ENCODE data around the gene PCGF3. TPM values are rescaled to one million over a fixed set of nuclear protein-coding genes. Genes with fewer than 3 reads are reported as not detected.

Gene PCGF3, protein sequence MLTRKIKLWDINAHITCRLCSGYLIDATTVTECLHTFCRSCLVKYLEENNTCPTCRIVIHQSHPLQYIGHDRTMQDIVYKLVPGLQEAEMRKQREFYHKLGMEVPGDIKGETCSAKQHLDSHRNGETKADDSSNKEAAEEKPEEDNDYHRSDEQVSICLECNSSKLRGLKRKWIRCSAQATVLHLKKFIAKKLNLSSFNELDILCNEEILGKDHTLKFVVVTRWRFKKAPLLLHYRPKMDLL
- total RNA-seq (2014; rRNA removed; shearing (Covaris generic)) (26.0 and 36.9 TPM in 2 replicates), polyA plus RNA-seq (2016; fragmentation: Nextera tagmentation; extraction: Ambion mirVana) (21.0 TPM in 2 replicates)

DNA sequence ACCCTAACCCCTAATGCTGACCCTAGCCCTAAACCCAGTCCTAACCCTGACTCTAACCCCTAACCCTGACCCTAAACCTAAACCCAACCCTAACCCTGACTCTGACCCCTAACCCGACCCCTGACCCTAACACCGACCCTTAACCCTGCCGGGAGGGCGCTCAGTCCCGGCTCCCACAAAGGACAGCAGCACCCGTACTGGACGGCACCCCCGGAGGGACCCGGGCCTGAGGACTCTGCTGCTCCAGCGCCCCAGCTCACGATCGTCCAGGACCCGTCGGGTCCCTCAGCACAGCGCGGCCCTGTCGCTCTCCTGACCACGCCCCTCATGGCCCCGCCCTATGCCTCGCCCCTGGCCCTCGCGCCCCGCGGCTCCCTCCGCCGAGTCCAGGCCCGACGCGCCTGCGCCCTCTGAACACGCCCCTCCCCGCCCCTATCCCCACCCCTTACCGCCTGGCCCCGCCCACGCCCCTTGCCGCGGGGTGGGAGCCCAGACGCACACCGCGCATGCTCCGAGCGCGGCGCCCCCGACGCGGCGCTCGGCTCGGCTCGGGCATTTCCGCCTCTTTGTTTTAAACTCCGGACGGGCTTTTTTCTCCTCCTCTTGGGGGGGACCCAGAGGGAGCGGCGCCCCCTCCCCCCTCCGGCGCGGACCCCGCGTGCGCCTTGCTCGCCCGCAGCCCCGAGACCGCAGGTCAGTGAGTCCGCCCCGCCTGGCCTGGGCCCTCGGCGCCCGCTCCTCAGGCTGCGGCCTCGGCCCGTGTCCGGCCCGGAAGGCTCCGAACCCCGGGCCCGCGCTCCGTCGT lies at the start of gene PCGF3:
Gene PCGF3, plus strand, starts transcription at position 555 of the 805 bp plus-strand sequence. CDS start 27,849 bp downstream, outside the sequence.
- Histone ChIP-seq H3K36me3 (ENCODE audit: low read depth) (no peaks in the 10 kb centered on the region), H3K9me2 (ENCODE audit: insufficient read depth) (no peaks in the 10 kb centered on the region), H3K79me2 (ENCODE audit: insufficient read depth) (peaks cover 49% of the 10 kb centered on the region), H3K9ac (peak within 1 kb of the TSS; percentile 99), H4K20me1 (ENCODE audit: insufficient read depth) (peaks cover 3% of the 10 kb centered on the region; the same call in 1 of the 2 replicates), H3K4me3 (peak within 1 kb of the TSS; percentile 88), H3K27ac (peak within 1 kb of the TSS; percentile 54), H3F3A (ENCODE audit: insufficient read depth) (0 out of 2 replicates have a peak, but pooled peaks cover 4% of the 10 kb centered on the region), H3K4me2 (ENCODE audit: unreplicated experiment) (peak within 1 kb of the TSS; percentile 81), H3K4me1 (ENCODE audit: insufficient read depth) (peaks cover 7% of the 10 kb centered on the region; the same call in 1 of the 2 replicates), H3K9me3 (ENCODE audit: low read depth) (no peaks in the 10 kb centered on the region), H2AFZ (peak within 1 kb of the TSS; percentile 85), H3K27me3 (replicated peaks; ENCODE audit: insufficient read depth) (no peaks in the 10 kb centered on the region)
- in situ Hi-C loops (cut with MboI), result no loop called here
- TF ChIP-seq EZH2 (IDR thresholded peaks at IDR 0.05; ENCODE audit: insufficient read depth, poor library complexity, severe bottlenecking), result no peak
- TF ChIP-seq EZH2phosphoT487 (IDR thresholded peaks at IDR 0.05; ENCODE audit: insufficient read depth, low read depth), result no peak
- DNase-seq, result peak; percentile 99
- 1% methylated on average over 35 to 76 of the region's 82 CpGs for WGBS, 2 experiments (ENCODE audit: low coverage in 1 of 2, low lambda C conversion rate in 2 of 2, missing lambda C conversion rate in 2 of 2)

DNA sequence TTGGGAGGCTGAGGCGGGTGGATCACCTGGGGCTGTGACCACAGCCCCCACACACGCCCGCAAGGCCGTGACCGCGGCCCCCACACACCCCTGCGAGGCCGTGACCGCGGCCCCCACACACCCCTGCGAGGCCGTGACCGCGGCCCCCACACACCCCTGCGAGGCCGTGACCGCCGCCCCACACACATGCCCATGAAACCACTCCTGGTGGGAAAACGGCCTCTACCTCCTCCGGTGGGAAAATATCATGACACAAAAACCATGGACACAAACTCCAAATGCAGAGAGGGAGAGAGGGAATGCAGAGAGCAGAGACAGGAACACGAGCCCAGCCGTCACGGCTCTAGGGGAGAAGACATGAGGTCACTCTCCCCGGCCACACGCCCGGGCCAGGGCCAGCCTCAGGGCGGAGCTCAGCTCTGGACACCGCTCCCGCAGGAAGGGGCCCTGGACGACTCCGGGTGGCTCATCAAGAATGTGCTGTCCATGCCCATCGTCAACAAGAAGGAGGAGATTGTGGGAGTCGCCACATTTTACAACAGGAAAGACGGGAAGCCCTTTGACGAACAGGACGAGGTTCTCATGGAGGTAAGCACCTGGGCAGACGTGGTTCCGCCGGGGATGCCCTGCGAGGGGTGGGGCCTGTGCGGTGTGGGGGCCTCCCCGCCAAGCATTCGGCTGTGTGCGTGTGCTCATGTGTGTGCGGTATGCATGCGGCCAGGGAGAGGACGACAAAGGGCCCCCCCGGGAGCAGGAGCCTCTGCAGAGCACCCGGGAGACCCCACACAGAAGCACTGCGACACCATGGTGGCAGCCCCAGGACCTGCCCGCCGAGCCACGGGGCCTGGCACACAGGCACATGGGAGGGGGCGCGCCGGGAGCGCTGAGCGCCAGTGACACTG lies 48.9 kb upstream of the PCGF3 start:
- Histone ChIP-seq H2AFZ (no peak overlapping the region), H3K27ac (no peak overlapping the region), H3K9ac (no peak overlapping the region), H3K79me2 (ENCODE audit: insufficient read depth) (no peaks in the 10 kb centered on the region), H3K4me2 (ENCODE audit: unreplicated experiment) (no peak overlapping the region), H3K9me3 (ENCODE audit: low read depth) (no peaks in the 10 kb centered on the region), H3K4me1 (ENCODE audit: insufficient read depth) (no peaks in the 10 kb centered on the region), H3K9me2 (ENCODE audit: insufficient read depth) (no peaks in the 10 kb centered on the region), H3F3A (ENCODE audit: insufficient read depth) (no peaks in the 10 kb centered on the region), H3K4me3 (no peak overlapping the region), H4K20me1 (ENCODE audit: insufficient read depth) (no peaks in the 10 kb centered on the region), H3K36me3 (ENCODE audit: low read depth) (no peaks in the 10 kb centered on the region), H3K27me3 (replicated peaks; ENCODE audit: insufficient read depth) (no peaks in the 10 kb centered on the region)
- in situ Hi-C loops (cut with MboI), result no loop called here
- 70 to 71% methylated on average over 36 to 58 of the region's 58 CpGs for WGBS, 2 experiments (ENCODE audit: low coverage in 1 of 2, low lambda C conversion rate in 2 of 2, missing lambda C conversion rate in 2 of 2)
- peak; percentile 30 for DNase-seq
- TF ChIP-seq EZH2phosphoT487 (IDR thresholded peaks at IDR 0.05; ENCODE audit: insufficient read depth, low read depth) (no peak), EZH2 (IDR thresholded peaks at IDR 0.05; ENCODE audit: insufficient read depth, poor library complexity, severe bottlenecking) (no peak)

DNA sequence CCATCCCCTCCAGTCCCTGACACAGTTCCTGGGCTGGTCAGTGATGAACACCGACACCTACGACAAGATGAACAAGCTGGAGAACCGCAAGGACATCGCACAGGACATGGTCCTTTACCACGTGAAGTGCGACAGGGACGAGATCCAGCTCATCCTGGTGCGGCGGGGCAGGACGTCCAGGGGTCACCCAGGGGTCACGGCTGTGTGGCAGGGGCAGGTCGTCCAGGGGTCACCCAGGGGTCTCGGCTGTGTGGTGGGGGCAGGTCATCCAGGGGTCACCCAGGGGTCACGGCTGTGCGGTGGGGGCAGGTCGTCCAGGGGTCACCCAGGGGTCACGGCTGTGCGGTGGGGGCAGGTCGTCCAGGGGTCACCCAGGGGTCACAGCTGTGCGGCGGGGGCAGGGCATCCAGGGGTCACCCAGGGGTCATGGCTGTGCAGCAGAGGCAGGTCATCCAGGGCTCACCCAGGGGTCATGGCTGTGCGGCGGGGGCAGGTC lies 48.2 kb upstream of the PCGF3 start:
- H3F3A ChIP-seq (ENCODE audit: insufficient read depth), result no peaks in the 10 kb centered on the region
- TF ChIP-seq EZH2 (IDR thresholded peaks at IDR 0.05; ENCODE audit: insufficient read depth, poor library complexity, severe bottlenecking) (no peak), EZH2phosphoT487 (IDR thresholded peaks at IDR 0.05; ENCODE audit: insufficient read depth, low read depth) (no peak)
- H3K4me2 ChIP-seq (ENCODE audit: unreplicated experiment), result no peak overlapping the region
- H3K4me3 ChIP-seq, result no peak overlapping the region
- H3K27me3 ChIP-seq (replicated peaks; ENCODE audit: insufficient read depth), result no peaks in the 10 kb centered on the region
- no peaks in the 10 kb centered on the region for H4K20me1 ChIP-seq (ENCODE audit: insufficient read depth)
- peak; percentile 39 for DNase-seq
- H2AFZ ChIP-seq, result no peak overlapping the region
- no peaks in the 10 kb centered on the region for H3K9me3 ChIP-seq (ENCODE audit: low read depth)
- 55% methylated on average over 12 to 23 of the region's 23 CpGs for WGBS, 2 experiments (ENCODE audit: low coverage in 1 of 2, low lambda C conversion rate in 2 of 2, missing lambda C conversion rate in 2 of 2)
- no peak overlapping the region for H3K9ac ChIP-seq
- H3K36me3 ChIP-seq (ENCODE audit: low read depth), result no peaks in the 10 kb centered on the region
- no peaks in the 10 kb centered on the region for H3K4me1 ChIP-seq (ENCODE audit: insufficient read depth)
- H3K9me2 ChIP-seq (ENCODE audit: insufficient read depth), result no peaks in the 10 kb centered on the region
- in situ Hi-C loops (cut with MboI), result no loop called here
- H3K79me2 ChIP-seq (ENCODE audit: insufficient read depth), result no peaks in the 10 kb centered on the region
- no peak overlapping the region for H3K27ac ChIP-seq

Measured in GM23248 (cell line).